Non-pigmented ciliary epithelial cell (primary cell): ENCODE results near the gene GATA1.
"Not testable (repeated sequence)": the region's sequence is repeated elsewhere in the genome, so short reads cannot be mapped to it uniquely, and the experiment has no call there.

Experiments used
- DNase-seq: peaks from one replicate; pipeline ENCODE4 v3.0.0-alpha.2; 2010; ENCODE audit warnings: low read depth

The GATA1 gene

GRCh38 chrX:48814722-48815121 lies 28.3 kb downstream of the GATA1 start:
- no peak for DNase-seq

GRCh38 chrX:48815266-48815665 lies 28.9 kb downstream of the GATA1 start:
- DNase-seq, result no peak

GRCh38 chrX:48816014-48816810 lies 29.8 kb downstream of the GATA1 start:
- DNase-seq, result no peak

GRCh38 chrX:48818098-48818497 lies 31.7 kb downstream of the GATA1 start:
- DNase-seq, result no peak

- DNase-seq, result no peak
These were observed 32.5 kb downstream of the GATA1 start for GRCh38 chrX:48818866-48819265.

- DNase-seq, result not testable (repeated sequence)
These were observed 33.0 kb downstream of the GATA1 start for GRCh38 chrX:48819394-48819793.

- DNase-seq, result no peak
These were observed 36.7 kb downstream of the GATA1 start for GRCh38 chrX:48823053-48823452.

GRCh38 chrX:48824066-48824465 lies 37.7 kb downstream of the GATA1 start:
- no peak for DNase-seq

- no peak for DNase-seq
These were observed 39.9 kb downstream of the GATA1 start, which contains the start of gene ERAS for GRCh38 chrX:48826135-48826875. ERAS (plus strand) TSS chrX:48826513; CDS start chrX:48829124, 2,611 bp downstream.

- no peak for DNase-seq
These were observed 40.7 kb downstream of the GATA1 start for GRCh38 chrX:48826876-48827653.

GRCh38 chrX:48827654-48827968 lies 41.2 kb downstream of the GATA1 start:
- DNase-seq, result no peak

GRCh38 chrX:48829016-48829735 lies 42.8 kb downstream of the GATA1 start:
- no peak for DNase-seq

- DNase-seq, result no peak
These were observed 44.9 kb downstream of the GATA1 start for GRCh38 chrX:48831136-48831908.

GRCh38 chrX:48831909-48832291 lies 45.5 kb downstream of the GATA1 start:
- no peak for DNase-seq

GRCh38 chrX:48833542-48834138 lies 47.2 kb downstream of the GATA1 start:
- no peak for DNase-seq

GRCh38 chrX:48834383-48834709 lies 48.0 kb downstream of the GATA1 start:
- DNase-seq, result no peak

GRCh38 chrX:48835524-48836329 lies 49.3 kb downstream of the GATA1 start, which contains the start of gene PCSK1N:
PCSK1N (minus strand) TSS chrX:48835610; CDS start chrX:48835532, 78 bp downstream.
- no peak for DNase-seq

GRCh38 chrX:48839686-48840085 lies 53.3 kb downstream of the GATA1 start:
- DNase-seq, result no peak
